Pancreas (tissue), 10 donors: Measurements from ENCODE around the gene POLR3A. TPM values are rescaled to one million over a fixed set of nuclear protein-coding genes. Genes with fewer than 3 reads are reported as not detected.

ENCODE experiments used
- ATAC-seq, 4 donors: fragments of 200-7000 bp; cut with Tn5 transposase; one replicate each; pipeline versions ENCODE4 v1.8.0 to v1.9.1; 2020; ENCODE audit warnings: mild to moderate bottlenecking in 4 of 4, moderate library complexity in 4 of 4
- DNase-seq, 6 donors: peaks; one replicate each; pipeline ENCODE4 v3.0.0-alpha.2; 2020
- FAIRE-seq: peaks from 2 replicates; lab custom pipeline; 2012; peaks lifted over from hg19 to GRCh38; lab: Jason Lieb, UNC
- H3K27ac ChIP-seq, 4 donors: fragments of 200-600 bp; sonication (generic); 1 replicate in 3 of 4; 2 replicates in 1 of 4; pipeline versions ENCODE4 v1.5.0 to v1.8.0; 2020
- H3K27me3 ChIP-seq, 4 donors: fragments of 200-600 bp; one replicate each; pipeline ENCODE4 v1.8.0; 2021
- H3K36me3 ChIP-seq, 3 donors: fragments of 200-600 bp; sonication (generic) in 1 of 3; one replicate each; pipeline versions ENCODE4 v1.5.0 to v1.8.0; 2020 to 2021
- H3K4me1 ChIP-seq, 3 donors: fragments of 200-600 bp; one replicate each; pipeline ENCODE4 v1.8.0; 2021
- H3K4me3 ChIP-seq, 4 donors: fragments of 200-600 bp; sonication (generic) in 2 of 4; one replicate each; pipeline versions ENCODE4 v1.5.0 to v1.8.0; 2020 to 2021
- H3K9me3 ChIP-seq, 4 donors: fragments of 200-600 bp; one replicate each; pipeline ENCODE4 v1.8.0; 2021
- WGBS, 2 donors: extraction: QIAGEN DNeasy Blood & Tissue Kit; methylation state at CpG; one replicate each; pipeline ENCODE4 v1.1.7; 2013; 5-methylcytosine and 5-hydroxymethylcytosine counted together
- intact Hi-C, 3 donors: fragments of 100-400 bp; cut with DNase I; formaldehyde crosslinking; loops; one replicate each; pipeline versions ENCODE4 v1.11.1 to v1.14.2; 2022
- polyA plus RNA-seq, 2 donors: library from polyadenylated mRNA; stranded (reverse); fragments of 200-250 nt; gene quantifications; one replicate each; pipeline ENCODE4 v1.2.3, GENCODE V29; 2013
- total RNA-seq, 6 donors: library from RNA; stranded (reverse); fragmentation: NEBNext Ultra II Directional in 4 of 6; extraction: Animal tissue kit (Norgen Biotek cat#: 25700) in 4 of 6; gene quantifications; one replicate each; pipeline versions ENCODE4 v1.2.1 to v1.2.4, GENCODE V29; 2021 to 2023
- TF ChIP-seq, protein P1 (sequence below), 4 donors: fragments of 200-600 bp; sonication (generic) in 3 of 4; IDR thresholded peaks; one replicate each; pipeline versions ENCODE4 v1.5.0 to v1.8.0; 2021; ENCODE audit warnings: antibody characterized with exemption in 4 of 4
- donor health status: healthy with polysubstance abuse.
- donor health status: DM: no; HTN: no; CAD: no; lungs with moderate emphysema.
- donor health status: DM: no; HTN: no; CAD: no.
- donor health status: control.
- donor health status: control.
- donor health status: Bipolar disorder and iron deficiency.
- donor health status: DM: yes; HTN: yes; CAD: no.
- donor health status: DM: no; HTN: no; CAD: no.
- donor health status: DM: no; HTN: no; CAD: no.
- donor health status: DM: yes; HTN: yes; CAD: no.

POLR3A gene
- total and polyA plus RNA-seq, 8 donors: 4.0 to 7.4 (median 5.4) TPM

DNA sequence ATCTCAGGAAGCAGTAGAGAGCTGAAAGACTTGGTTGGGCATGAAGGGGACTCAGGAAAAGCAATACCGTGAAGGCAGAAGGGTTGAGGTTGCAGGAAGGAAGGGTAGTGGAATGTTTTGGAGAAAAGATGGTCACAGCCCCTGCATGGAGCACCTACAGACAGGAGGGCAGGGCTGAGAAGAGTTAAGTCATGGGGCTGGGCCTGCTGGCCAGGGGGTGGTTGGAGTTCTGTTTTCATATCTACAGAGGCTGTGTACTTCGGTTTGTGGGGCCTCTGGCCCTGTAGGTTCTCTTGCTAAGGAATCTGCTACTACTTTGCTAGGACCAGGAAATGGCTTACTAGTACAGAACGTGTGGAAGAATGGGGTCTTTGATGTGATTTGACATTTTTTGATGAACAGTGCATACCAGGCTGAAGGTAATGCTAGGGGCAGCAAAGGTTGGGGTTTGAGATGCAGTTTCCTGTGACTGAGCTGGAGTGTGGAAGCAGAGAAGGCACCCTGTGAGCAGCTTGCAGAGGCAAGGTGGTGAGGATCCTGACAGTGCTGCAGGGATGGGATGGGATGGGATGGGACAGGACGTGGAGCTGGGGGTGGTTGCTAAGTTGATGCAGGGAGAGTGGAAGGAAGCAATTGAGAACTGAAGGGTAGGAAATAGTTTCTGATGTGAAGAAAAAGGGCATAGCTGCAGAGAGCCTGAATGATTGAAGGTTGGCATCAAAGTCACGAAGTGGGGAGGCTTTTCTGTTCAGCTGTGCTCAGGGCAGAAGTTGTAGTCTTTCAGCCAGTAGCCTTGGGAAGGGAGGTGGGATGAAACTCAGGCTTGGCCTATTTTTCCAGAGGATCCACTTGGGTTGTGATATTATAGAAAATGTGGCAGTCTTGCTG lies 12.1 kb upstream of the POLR3A start:
- 74 to 77% methylated on average over 5 of the region's 5 CpGs for WGBS, 2 donors
- Histone ChIP-seq H3K4me1 (peaks cover 8 to 22% (median 12%) of the 10 kb centered on the region in 3 donors), H3K4me3 (no peak overlapping the region), H3K27me3 (no peaks in the 10 kb centered on the region), H3K36me3 (peaks cover 7 to 49% (median 22%) of the 10 kb centered on the region in 3 donors), H3K27ac (no peak overlapping the region), H3K9me3 (no peaks in the 10 kb centered on the region)
- TF ChIP-seq, protein P1, sequence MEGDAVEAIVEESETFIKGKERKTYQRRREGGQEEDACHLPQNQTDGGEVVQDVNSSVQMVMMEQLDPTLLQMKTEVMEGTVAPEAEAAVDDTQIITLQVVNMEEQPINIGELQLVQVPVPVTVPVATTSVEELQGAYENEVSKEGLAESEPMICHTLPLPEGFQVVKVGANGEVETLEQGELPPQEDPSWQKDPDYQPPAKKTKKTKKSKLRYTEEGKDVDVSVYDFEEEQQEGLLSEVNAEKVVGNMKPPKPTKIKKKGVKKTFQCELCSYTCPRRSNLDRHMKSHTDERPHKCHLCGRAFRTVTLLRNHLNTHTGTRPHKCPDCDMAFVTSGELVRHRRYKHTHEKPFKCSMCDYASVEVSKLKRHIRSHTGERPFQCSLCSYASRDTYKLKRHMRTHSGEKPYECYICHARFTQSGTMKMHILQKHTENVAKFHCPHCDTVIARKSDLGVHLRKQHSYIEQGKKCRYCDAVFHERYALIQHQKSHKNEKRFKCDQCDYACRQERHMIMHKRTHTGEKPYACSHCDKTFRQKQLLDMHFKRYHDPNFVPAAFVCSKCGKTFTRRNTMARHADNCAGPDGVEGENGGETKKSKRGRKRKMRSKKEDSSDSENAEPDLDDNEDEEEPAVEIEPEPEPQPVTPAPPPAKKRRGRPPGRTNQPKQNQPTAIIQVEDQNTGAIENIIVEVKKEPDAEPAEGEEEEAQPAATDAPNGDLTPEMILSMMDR (IDR thresholded peaks at IDR 0.05): no peak
- ATAC-seq (no peak), DNase-seq (no peak), FAIRE-seq (no peak)
- intact Hi-C loops: loop anchor here in 1 of 3 donors (10.0 kb wide), 1 partner anchor 613 kb away; no protein-coding TSS in a partner anchor

GRCh38 chr10:78039743-78040142 lies 10.4 kb upstream of the POLR3A start:
- Histone ChIP-seq H3K36me3 (peaks cover 12 to 61% (median 26%) of the 10 kb centered on the region in 3 donors), H3K4me3 (no peak overlapping the region), H3K27me3 (no peaks in the 10 kb centered on the region), H3K27ac (no peak overlapping the region), H3K9me3 (no peaks in the 10 kb centered on the region), H3K4me1 (peaks cover 15 to 37% (median 22%) of the 10 kb centered on the region in 3 donors)
- ATAC-seq: no peak
- DNase-seq: no peak
- WGBS, 2 donors: 74 to 77% methylated on average over 3 of the region's 3 CpGs
- intact Hi-C loops: loop anchor here in 1 of 3 donors (10.0 kb wide), 1 partner anchor 615 kb away; no protein-coding TSS in a partner anchor
- FAIRE-seq: no peak
- TF ChIP-seq, protein P1 (IDR thresholded peaks at IDR 0.05): no peak

- peaks cover 12 to 61% (median 26%) of the 10 kb centered on the region in 3 donors for H3K36me3 ChIP-seq
- peaks cover 15 to 41% (median 22%) of the 10 kb centered on the region in 3 donors for H3K4me1 ChIP-seq
- H3K4me3 ChIP-seq: no peak overlapping the region
These were observed 9.7 kb upstream of the POLR3A start for GRCh38 chr10:78038791-78039547.

DNA sequence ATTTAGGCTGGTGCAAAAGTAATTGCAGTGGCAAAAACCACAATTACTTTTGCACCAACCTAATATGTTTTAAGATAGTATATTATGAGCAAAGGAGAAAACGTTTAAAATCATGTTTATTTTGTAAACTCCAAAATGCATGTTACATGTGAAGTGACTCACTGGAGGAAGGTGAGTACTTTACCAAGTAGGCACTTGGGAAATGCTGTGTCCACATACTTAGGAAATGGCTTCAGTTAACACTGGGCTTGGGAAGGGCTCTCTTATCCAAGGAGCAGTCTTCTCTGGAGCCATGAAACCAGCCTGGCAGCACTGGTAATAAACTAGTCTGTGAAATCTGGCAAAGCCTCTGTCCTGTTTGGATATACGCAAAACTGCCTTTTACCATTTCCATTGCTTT lies 8.8 kb upstream of the POLR3A start:
- TF ChIP-seq, protein P1 (IDR thresholded peaks at IDR 0.05): no peak
- FAIRE-seq (no peak), DNase-seq (no peak), ATAC-seq (no peak)
- no peak overlapping the region for H3K27ac ChIP-seq
- H3K27me3 ChIP-seq: no peaks in the 10 kb centered on the region
- H3K36me3 ChIP-seq: peaks cover 12 to 61% (median 26%) of the 10 kb centered on the region in 3 donors
- intact Hi-C loops: no loop called here
- no peak overlapping the region for H3K4me3 ChIP-seq
- no peaks in the 10 kb centered on the region for H3K9me3 ChIP-seq
- peaks cover 15 to 41% (median 22%) of the 10 kb centered on the region in 3 donors for H3K4me1 ChIP-seq
- 49 to 60% methylated on average over 2 of the region's 2 CpGs for WGBS, 2 donors

More at GRCh38 chr10:78038791-78039547, 9.7 kb upstream of the POLR3A start:
- no peak for FAIRE-seq
- no peak overlapping the region for H3K27ac ChIP-seq
- H3K27me3 ChIP-seq: no peaks in the 10 kb centered on the region
- no peaks in the 10 kb centered on the region for H3K9me3 ChIP-seq
- intact Hi-C loops: no loop called here
- no peak for ATAC-seq
- TF ChIP-seq, protein P1 (IDR thresholded peaks at IDR 0.05): no peak
- DNase-seq: no peak
- WGBS, 2 donors: 75 to 82% methylated on average over 5 of the region's 5 CpGs
